ENCODE measurements around the gene RALGAPA2. TPM values are rescaled to one million over a fixed set of nuclear protein-coding genes. Genes with fewer than 3 reads are reported as not detected.

RALGAPA2 gene
- total RNA-seq, 4 donors from 2014 or later, result 54.3 to 67.6 (median 60.3) TPM

DNA sequence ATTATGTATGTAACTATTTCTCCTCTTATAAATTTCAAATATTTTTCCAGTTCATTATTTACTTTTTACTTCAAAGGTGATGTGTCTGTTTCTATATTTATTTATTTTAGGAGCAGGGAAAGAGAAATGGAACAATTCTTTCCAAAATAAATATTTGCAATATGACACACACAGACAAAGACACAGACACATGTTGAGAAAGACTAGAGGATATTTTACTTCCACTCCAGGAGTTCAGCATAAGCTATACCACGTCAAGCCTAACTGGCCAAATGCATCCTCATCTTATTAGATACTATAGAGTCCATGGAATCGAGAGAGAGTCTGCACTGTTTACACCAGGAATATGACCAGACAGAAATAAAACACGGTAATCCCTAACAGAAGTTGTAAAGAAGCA, 13.3 kb downstream of the RALGAPA2 start:
- no peaks in the 10 kb centered on the region for H3K4me1 ChIP-seq
- TF ChIP-seq POLR2A (IDR thresholded peaks at IDR 0.05), result no peak
- TF ChIP-seq, protein P1, sequence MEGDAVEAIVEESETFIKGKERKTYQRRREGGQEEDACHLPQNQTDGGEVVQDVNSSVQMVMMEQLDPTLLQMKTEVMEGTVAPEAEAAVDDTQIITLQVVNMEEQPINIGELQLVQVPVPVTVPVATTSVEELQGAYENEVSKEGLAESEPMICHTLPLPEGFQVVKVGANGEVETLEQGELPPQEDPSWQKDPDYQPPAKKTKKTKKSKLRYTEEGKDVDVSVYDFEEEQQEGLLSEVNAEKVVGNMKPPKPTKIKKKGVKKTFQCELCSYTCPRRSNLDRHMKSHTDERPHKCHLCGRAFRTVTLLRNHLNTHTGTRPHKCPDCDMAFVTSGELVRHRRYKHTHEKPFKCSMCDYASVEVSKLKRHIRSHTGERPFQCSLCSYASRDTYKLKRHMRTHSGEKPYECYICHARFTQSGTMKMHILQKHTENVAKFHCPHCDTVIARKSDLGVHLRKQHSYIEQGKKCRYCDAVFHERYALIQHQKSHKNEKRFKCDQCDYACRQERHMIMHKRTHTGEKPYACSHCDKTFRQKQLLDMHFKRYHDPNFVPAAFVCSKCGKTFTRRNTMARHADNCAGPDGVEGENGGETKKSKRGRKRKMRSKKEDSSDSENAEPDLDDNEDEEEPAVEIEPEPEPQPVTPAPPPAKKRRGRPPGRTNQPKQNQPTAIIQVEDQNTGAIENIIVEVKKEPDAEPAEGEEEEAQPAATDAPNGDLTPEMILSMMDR (IDR thresholded peaks at IDR 0.05), result no peak
- no peaks in the 10 kb centered on the region for H3K27me3 ChIP-seq
- H3K9me3 ChIP-seq, result no peaks in the 10 kb centered on the region
- no peak overlapping the region for H3K4me3 ChIP-seq
- H3K36me3 ChIP-seq, result no peaks in the 10 kb centered on the region
- H3K27ac ChIP-seq, result no peak overlapping the region
- DNase-seq, result no peak

DNA sequence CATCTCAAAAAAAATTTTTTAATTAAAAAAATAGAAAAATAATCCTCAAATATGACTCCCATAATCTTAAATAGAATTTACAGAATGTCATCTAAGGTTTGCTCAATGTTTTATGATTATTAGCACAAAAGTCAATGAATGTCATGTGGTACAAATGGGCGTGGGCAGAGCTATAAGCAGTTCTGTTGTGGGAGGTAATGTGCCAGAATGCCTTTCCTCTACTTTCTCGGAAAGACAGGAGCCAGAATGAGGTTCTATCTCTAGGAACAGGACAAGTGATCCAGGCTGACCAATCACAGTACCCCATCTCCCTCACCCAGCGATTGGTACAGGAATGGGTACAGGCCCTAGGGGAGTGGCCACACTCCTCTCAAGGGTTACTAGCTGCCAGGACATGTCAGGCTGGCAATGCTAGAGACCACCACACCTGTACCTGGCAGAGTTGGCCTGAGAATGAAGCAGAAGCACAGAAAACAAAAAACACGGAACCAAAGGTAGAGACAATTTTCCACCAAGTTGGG, 15.1 kb downstream of the RALGAPA2 start:
- no peak for TF ChIP-seq POLR2A (IDR thresholded peaks at IDR 0.05)
- TF ChIP-seq, protein P1 (IDR thresholded peaks at IDR 0.05), result no peak
- DNase-seq, result peak in 1 of 3 donors; percentile 52
- no peaks in the 10 kb centered on the region for H3K4me1 ChIP-seq

DNA sequence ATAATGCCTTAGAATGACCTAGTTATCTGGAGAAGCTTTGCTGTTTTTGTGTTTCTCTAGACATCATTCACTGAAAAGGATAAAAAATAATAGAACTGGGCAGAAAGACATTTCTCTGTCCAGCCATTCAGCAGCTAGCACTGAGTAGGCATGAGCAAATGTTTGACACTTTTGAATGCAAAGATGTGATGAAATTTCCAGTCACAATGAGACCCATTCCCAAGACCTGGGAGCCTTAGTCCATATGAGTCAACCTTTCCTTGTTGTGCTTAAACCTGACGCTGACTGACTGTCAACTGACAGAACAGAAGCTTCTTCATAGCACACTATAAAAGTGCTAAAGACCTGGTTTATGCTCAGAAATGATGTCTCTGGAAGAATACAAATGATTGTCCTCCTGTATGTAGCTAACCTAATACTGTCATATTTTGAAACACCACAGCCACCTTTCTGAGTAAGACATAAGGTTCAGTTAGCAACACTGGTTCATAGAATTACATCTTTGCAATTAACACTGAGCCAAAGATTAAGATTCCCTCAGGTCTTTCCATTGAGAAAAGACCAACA, 17.1 kb downstream of the RALGAPA2 start:
- no peaks in the 10 kb centered on the region for H3K4me1 ChIP-seq
- no peak overlapping the region for H3K27ac ChIP-seq
- H3K9me3 ChIP-seq, result no peaks in the 10 kb centered on the region
- no peak overlapping the region for H3K4me3 ChIP-seq
- TF ChIP-seq, protein P1 (IDR thresholded peaks at IDR 0.05), result no peak
- TF ChIP-seq POLR2A (IDR thresholded peaks at IDR 0.05), result no peak
- no peaks in the 10 kb centered on the region for H3K36me3 ChIP-seq
- H3K27me3 ChIP-seq, result no peaks in the 10 kb centered on the region
- DNase-seq, result no peak

More for the DNA sequence above, 15.1 kb downstream of the RALGAPA2 start:
- H3K27ac ChIP-seq, result no peak overlapping the region
- H3K9me3 ChIP-seq, result no peaks in the 10 kb centered on the region
- H3K4me3 ChIP-seq, result no peak overlapping the region
- H3K27me3 ChIP-seq, result no peaks in the 10 kb centered on the region
- H3K36me3 ChIP-seq, result no peaks in the 10 kb centered on the region

DNA sequence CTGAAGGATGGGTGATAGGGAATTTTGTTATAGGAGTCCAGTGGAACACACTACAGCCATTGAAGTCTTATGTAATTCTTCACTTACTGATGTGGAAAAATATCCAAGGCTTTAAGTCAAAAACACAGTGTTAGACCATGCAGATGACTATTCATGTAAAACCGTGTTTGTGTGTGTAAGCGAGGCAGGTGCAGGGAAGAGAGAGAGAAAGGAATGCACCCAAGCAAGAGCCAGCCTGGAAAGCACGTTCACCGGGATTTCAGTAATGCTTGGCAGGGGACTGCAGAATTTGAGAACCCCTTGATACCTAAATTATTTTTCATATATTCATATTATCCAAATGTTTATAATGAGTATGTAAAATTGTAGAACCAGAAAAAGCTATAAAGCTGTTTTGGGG, 17.9 kb downstream of the RALGAPA2 start:
- TF ChIP-seq POLR2A (IDR thresholded peaks at IDR 0.05), result no peak
- TF ChIP-seq, protein P1 (IDR thresholded peaks at IDR 0.05), result no peak
- Histone ChIP-seq H3K27me3 (no peaks in the 10 kb centered on the region), H3K9me3 (no peaks in the 10 kb centered on the region), H3K4me3 (no peak overlapping the region), H3K27ac (no peak overlapping the region), H3K36me3 (no peaks in the 10 kb centered on the region), H3K4me1 (no peaks in the 10 kb centered on the region)
- no peak for DNase-seq

DNA sequence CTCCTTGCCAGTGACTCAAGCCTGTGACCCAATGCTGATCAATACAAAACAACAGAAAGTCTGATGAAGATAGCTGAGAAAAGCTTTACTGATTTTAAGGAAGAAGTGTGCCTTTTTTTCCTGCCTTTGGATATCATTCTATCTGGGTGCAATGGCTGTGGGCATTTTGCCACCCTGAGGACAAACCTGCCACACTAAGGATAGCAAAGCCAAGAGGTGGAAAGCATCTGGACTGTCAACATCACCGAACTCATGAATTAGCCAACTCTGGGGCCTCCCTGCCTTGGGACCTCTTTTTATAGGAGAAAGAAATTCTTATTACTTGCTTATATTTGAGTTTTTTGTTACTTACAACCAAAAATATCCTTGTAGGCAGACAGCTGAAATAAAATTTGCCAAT, 19.9 kb downstream of the RALGAPA2 start:
- DNase-seq, result no peak
- no peaks in the 10 kb centered on the region for H3K27me3 ChIP-seq
- no peaks in the 10 kb centered on the region for H3K9me3 ChIP-seq
- H3K4me1 ChIP-seq, result no peaks in the 10 kb centered on the region
- H3K36me3 ChIP-seq, result no peaks in the 10 kb centered on the region
- TF ChIP-seq POLR2A (IDR thresholded peaks at IDR 0.05), result no peak
- TF ChIP-seq, protein P1 (IDR thresholded peaks at IDR 0.05), result no peak
- H3K4me3 ChIP-seq, result no peak overlapping the region
- H3K27ac ChIP-seq, result no peak overlapping the region

Measured in Peyer's patch (tissue), 4 donors.